GM12872 (cell line): ENCODE results near the gene VDAC2.

Experiments used
- TF ChIP-seq, protein P1 (sequence below): IDR thresholded peaks from 3 replicates; pipeline ENCODE4 v1.5.1; 2011; ENCODE audit warnings: low read depth, mild to moderate bottlenecking, low read length, moderate library complexity; ENCODE audit not compliant: insufficient read depth

VDAC2 gene

DNA sequence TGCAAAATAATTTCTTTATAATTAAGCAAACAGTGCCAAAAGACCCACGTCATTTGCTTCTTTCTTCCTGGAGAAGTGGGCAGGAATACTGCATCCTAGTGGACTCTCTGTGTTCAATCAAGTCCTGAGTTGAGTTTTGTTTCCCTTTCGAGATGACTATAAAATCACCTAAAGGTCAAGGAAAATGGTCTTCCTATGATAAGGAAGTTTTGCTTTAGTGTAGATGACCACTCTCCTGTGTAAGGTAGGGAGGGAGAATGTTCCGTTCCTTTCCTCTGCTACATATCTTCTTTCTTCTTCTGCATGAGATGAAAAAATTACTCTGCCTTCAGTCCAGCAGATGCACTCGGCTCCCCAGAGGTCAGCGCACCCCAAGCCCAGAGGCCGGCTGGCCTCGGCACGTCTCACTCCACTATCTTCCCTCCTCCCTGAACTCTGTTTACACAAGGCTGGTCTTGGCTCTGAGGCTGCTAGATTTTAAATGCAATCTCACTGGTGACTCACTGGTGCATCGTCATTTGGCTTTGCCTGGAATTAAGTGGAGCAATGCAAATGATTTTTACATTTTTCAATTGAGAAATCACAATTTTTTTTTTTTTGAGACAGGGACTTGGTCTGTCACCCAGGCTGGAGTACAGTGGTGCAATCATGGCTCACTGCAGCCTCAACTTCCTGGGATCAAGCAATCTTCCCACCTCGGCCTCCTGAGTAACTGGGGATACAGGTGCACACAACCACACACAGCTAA is 18.6 kb upstream of the VDAC2 start:
- TF ChIP-seq, protein P1, sequence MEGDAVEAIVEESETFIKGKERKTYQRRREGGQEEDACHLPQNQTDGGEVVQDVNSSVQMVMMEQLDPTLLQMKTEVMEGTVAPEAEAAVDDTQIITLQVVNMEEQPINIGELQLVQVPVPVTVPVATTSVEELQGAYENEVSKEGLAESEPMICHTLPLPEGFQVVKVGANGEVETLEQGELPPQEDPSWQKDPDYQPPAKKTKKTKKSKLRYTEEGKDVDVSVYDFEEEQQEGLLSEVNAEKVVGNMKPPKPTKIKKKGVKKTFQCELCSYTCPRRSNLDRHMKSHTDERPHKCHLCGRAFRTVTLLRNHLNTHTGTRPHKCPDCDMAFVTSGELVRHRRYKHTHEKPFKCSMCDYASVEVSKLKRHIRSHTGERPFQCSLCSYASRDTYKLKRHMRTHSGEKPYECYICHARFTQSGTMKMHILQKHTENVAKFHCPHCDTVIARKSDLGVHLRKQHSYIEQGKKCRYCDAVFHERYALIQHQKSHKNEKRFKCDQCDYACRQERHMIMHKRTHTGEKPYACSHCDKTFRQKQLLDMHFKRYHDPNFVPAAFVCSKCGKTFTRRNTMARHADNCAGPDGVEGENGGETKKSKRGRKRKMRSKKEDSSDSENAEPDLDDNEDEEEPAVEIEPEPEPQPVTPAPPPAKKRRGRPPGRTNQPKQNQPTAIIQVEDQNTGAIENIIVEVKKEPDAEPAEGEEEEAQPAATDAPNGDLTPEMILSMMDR: no peak

DNA sequence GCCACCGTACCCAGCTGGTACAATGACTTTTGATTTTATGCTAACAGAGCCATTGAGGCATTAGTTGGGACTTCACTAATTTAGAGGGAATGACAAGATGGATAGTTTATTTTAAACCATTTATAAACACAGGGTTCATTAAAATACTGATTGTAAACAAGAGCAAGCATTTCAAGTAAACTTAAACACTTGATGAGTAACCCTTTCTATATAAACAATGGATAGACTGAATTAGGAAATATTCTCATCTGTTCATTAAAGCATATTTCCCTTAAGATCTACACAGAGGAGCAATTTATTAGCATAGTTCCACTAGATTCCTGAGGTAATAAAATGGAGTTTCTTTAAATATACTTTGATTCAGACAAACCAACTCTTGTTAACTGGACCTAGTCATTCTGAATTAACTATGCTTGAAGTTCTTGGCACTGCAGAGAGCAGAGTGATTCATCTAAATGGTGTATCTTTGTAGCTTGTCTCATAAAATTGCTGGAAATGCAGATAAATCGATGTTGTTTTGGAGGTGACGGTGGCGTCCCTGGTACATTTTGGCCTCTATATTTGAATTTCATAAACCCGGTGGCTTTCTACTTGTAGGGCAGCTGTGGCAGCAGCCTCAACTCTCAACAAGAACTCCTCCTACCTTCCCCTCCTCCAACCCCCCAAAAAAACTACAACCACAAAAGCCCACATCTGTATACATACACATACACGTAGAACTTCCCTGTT is 15.4 kb upstream of the VDAC2 start:
- TF ChIP-seq, protein P1: no peak

DNA sequence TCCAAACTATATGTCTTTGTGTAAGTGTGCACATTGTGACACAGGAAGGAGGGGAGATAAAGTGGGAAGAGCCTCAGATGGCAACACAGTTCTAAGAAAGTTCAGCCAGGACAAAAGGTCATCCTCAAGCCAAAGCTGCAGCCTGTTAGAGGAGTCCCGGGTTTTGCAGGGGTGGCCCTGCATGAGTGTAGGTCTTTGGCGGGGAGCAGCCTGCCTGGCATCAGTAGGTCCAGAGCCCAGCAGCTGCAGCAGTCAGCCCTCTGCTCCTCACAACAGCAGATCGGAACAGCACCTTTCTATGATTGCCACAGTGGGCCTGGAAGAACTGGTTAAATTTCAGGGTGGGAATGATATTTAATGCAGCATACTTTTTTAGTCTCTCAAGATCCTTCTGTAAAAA is 13.5 kb upstream of the VDAC2 start:
- TF ChIP-seq, protein P1: no peak

DNA sequence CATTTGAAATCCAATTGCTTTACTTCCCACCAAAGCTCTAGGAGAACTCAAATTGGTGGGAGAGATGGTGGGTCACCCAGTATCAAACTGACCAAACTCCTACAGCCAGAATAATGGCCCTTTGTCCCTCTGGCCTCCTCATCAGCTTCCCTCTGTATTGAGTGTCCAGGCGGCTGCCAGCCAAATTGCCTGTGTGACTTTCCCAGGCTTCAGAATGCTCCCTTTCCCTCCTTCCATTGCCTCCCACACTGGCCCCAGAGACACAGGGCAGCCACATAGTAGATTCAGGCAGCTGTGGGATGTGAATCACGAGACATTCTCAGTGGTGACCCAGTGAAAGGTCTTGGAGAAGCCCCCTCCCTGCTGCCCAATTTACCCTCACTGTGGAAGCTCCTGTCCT is 12.7 kb upstream of the VDAC2 start:
- TF ChIP-seq, protein P1: no peak

DNA sequence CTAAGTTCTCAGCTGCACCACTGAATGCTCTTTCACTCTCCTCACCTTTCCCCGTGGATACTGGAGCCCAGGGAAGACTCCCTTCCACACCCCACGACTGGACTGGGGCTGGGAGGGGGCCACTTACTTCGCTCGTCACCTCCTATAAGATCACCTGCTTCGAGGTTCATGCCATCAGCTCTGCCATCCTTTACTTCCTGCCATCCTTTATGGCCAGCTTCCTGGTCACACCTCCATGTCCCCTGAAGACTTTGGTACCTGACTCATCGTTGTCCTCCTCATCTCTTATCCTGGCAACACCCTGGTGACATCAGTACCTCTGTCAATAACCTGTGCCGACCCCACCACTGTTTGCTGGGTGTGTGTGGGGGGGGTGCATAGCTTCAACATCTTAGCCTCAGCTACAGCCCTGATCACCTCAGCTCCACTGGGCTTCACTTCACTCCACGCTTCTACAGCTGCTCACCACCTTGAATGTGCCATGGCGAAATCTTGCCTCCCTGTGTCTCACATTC is 8.7 kb upstream of the VDAC2 start:
- TF ChIP-seq, protein P1: no peak

DNA sequence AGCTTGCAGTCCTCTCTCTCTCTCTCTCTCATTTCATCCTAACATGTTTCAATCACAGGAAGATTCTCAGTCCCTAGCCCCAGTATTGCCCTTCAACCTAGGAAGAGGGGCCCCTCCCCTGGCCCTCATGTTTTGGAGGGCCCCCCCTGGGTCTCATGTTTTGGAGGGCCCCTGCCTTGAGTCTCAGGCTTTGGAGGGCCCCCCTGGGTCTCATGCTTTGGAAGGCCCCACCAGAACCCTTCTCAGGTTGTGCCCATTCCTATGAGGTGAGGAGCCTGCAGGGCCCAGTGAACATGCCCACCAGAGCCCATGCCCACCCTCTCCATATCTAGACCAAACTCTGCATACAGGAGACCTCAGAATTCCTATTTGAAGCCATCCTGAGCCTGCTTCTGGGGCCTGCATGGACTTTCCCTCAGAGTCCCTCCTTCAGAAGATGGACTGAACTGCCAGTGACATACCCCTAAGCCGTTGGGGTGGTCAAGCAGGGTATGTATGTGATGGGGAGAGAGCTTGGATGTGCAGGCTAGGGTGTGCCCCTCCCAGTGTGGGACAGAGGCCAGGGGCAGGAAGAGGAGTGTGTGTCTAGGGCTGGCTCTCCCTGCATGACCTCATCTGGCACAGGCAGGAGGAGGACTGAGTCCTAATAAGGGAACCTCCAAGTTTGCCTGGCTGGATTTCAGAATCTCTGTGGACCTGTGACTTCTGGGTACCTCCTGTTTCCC is 8.1 kb upstream of the VDAC2 start:
- TF ChIP-seq, protein P1: no peak

DNA sequence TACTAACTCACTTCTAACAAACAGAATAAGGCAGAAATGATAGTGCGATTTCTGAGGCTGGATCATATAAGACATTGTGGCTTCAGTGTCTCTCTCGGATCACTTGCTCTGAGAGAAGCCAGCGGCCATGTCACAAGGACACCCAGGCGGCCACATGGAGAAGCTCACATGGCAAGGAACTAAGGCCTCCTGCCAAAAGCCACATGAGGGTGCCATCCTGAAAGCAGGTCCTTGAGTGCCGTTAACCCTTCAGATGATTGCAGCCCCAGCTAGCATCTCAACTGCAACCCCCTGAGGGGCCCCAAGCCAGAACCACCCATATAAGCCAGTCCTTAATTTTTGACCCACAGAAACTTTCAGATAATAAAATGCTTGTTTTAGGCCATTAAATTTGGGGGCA is 6.9 kb upstream of the VDAC2 start:
- TF ChIP-seq, protein P1: no peak
